SK-N-SH (cell line): ENCODE results near the gene CIB4.

Experiments
- CHD2 ChIP-seq: fragments of 150-350 bp; IDR thresholded peaks from 2 replicates; pipeline ENCODE4 v1.6.1; 2018; ENCODE audit warnings: low read length; ENCODE audit not compliant: partially characterized antibody
- CTCF ChIP-seq: fragments of 200-600 bp; sonication (generic); IDR thresholded peaks from 2 replicates; pipeline ENCODE4 v1.6.1; 2017; ENCODE audit warnings: antibody characterized with exemption, mild to moderate bottlenecking, moderate library complexity
- JUND ChIP-seq: IDR thresholded peaks from 2 replicates; pipeline ENCODE4 v1.4.0; 2012
- POLR2AphosphoS5 ChIP-seq: IDR thresholded peaks from 2 replicates; pipeline ENCODE4 v1.6.1; 2012; ENCODE audit warnings: low read depth, low read length
- RAD21 ChIP-seq: IDR thresholded peaks from 2 replicates; pipeline ENCODE4 v1.6.1; 2012; ENCODE audit warnings: mild to moderate bottlenecking, low read length
- REST ChIP-seq: IDR thresholded peaks from 2 replicates; pipeline ENCODE4 v1.6.1; 2012; ENCODE audit warnings: mild to moderate bottlenecking, low read depth, low read length, moderate library complexity
- TAF1 ChIP-seq: IDR thresholded peaks from 2 replicates; pipeline ENCODE4 v1.6.1; 2012; ENCODE audit warnings: low read depth, mild to moderate bottlenecking, low read length, moderate library complexity, borderline replicate concordance
- TCF12 ChIP-seq: IDR thresholded peaks from 2 replicates; pipeline ENCODE4 v1.4.0; 2012
- ZBTB33 ChIP-seq: IDR thresholded peaks from 2 replicates; pipeline ENCODE4 v1.4.0; 2012; ENCODE audit warnings: low read depth, borderline replicate concordance

GRCh38 chr2:26534865-26535662 is 106.1 kb downstream of the CIB4 start:
- TF ChIP-seq RAD21: no peak
- no peak for TF ChIP-seq ZBTB33
- TF ChIP-seq CHD2: no peak
- no peak for TF ChIP-seq CTCF
- no peak for TF ChIP-seq REST
- no peak for TF ChIP-seq TAF1
- no peak for TF ChIP-seq POLR2AphosphoS5
- no peak for TF ChIP-seq JUND
- TF ChIP-seq TCF12: no peak
